GM21619 (cell line): ENCODE measurements around the gene CYP1A2.
A peak's percentile ranks its signal among the peaks of the same experiment; 100 is the strongest.

ENCODE experiments used
- ATAC-seq: cut with Tn5 transposase; IDR thresholded peaks from one replicate; pipeline ENCODE4 v1.9.1; 2021; ENCODE audit not compliant: unreplicated experiment

The CYP1A2 gene

GRCh38 chr15:74788042-74788682, 39.5 kb downstream of the CYP1A2 start:
- no peak for ATAC-seq

GRCh38 chr15:74788683-74789151, 40.1 kb downstream of the CYP1A2 start:
- peak; percentile 30 for ATAC-seq

GRCh38 chr15:74789171-74789631, 40.6 kb downstream of the CYP1A2 start:
- no peak for ATAC-seq

- no peak for ATAC-seq
Measured at GRCh38 chr15:74789741-74790079, 41.1 kb downstream of the CYP1A2 start.

GRCh38 chr15:74790080-74790916, 41.7 kb downstream of the CYP1A2 start:
- ATAC-seq = no peak

GRCh38 chr15:74791007-74791406, 42.4 kb downstream of the CYP1A2 start:
- ATAC-seq = no peak

- ATAC-seq = no peak
Measured at GRCh38 chr15:74791667-74792066, 43.0 kb downstream of the CYP1A2 start.

- no peak for ATAC-seq
Measured at GRCh38 chr15:74792227-74793016, 43.8 kb downstream of the CYP1A2 start.

GRCh38 chr15:74793135-74794028, 44.7 kb downstream of the CYP1A2 start:
- no peak for ATAC-seq

GRCh38 chr15:74794248-74794969, 45.8 kb downstream of the CYP1A2 start:
- no peak for ATAC-seq

- no peak for ATAC-seq
Measured at GRCh38 chr15:74794970-74795349, 46.3 kb downstream of the CYP1A2 start.

- ATAC-seq = no peak
Measured at GRCh38 chr15:74795966-74796625, 47.5 kb downstream of the CYP1A2 start.

GRCh38 chr15:74798388-74799254, 50.0 kb downstream of the CYP1A2 start:
- no peak for ATAC-seq

- no peak for ATAC-seq
Measured at GRCh38 chr15:74799255-74799855, 50.7 kb downstream of the CYP1A2 start.

- peak; percentile 55 for ATAC-seq
Measured at GRCh38 chr15:74799856-74800558, 51.4 kb downstream of the CYP1A2 start.

- no peak for ATAC-seq
Measured at GRCh38 chr15:74800559-74801094, 52.0 kb downstream of the CYP1A2 start.
